BE2C (cell line): Measurements from ENCODE around the gene GOLGA3.
"Not testable (repeated sequence)": the region's sequence is repeated elsewhere in the genome, so short reads cannot be mapped to it uniquely, and the experiment has no call there.

ENCODE experiments used
- DNase-seq: peaks from one replicate; pipeline ENCODE4 v3.0.0-alpha.2; 2020
- H3K27me3 ChIP-seq: fragments of 250-450 bp; sonication (Bioruptor Pico); 2 replicates; pipeline ENCODE4 v1.5.1; 2020; ENCODE audit warnings: mild to moderate bottlenecking
- H3K36me3 ChIP-seq: fragments of 250-450 bp; sonication (Bioruptor Pico); 2 replicates; pipeline ENCODE4 v1.5.1; 2020; ENCODE audit warnings: mild to moderate bottlenecking
- H3K4me1 ChIP-seq: fragments of 250-450 bp; sonication (Bioruptor Pico); 2 replicates; pipeline ENCODE4 v1.5.1; 2020
- H3K4me3 ChIP-seq: 2 replicates; pipeline ENCODE4 v1.5.1; 2011; ENCODE audit warnings: low read depth, low read length
- H3K9me3 ChIP-seq: fragments of 250-450 bp; sonication (Bioruptor Pico); 2 replicates; pipeline ENCODE4 v1.5.1; 2020
- TF ChIP-seq, protein P1 (sequence below): IDR thresholded peaks from 2 replicates; pipeline ENCODE4 v1.5.1; 2012; ENCODE audit warnings: mild to moderate bottlenecking, low read depth, low read length

The GOLGA3 gene

DNA sequence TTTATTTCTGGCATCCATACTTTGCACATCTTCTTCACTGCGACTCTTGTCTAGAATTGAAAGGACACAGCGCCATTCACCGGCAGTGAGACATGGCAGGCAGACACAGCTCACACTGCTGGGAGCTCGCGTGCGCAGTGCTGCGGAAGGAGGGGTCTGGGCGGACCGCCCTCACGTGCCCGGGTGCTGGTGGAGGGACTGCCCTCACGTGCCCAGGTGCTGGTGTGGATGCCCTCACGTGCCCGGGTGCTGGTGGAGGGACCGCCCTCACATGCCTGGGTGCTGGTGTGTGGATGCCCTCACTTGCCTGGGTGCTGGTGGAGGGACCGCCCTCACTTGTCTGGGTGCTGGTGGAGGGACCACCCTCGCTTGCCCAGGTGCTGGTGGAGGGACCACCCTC lies 27.9 kb upstream of the GOLGA3 start:
- peaks cover 54% of the 10 kb centered on the region for H3K36me3 ChIP-seq
- H3K9me3 ChIP-seq = no peaks in the 10 kb centered on the region
- H3K4me1 ChIP-seq = no peaks in the 10 kb centered on the region
- no peak overlapping the region for H3K4me3 ChIP-seq
- no peaks in the 10 kb centered on the region for H3K27me3 ChIP-seq
- DNase-seq = no peak
- TF ChIP-seq, protein P1, sequence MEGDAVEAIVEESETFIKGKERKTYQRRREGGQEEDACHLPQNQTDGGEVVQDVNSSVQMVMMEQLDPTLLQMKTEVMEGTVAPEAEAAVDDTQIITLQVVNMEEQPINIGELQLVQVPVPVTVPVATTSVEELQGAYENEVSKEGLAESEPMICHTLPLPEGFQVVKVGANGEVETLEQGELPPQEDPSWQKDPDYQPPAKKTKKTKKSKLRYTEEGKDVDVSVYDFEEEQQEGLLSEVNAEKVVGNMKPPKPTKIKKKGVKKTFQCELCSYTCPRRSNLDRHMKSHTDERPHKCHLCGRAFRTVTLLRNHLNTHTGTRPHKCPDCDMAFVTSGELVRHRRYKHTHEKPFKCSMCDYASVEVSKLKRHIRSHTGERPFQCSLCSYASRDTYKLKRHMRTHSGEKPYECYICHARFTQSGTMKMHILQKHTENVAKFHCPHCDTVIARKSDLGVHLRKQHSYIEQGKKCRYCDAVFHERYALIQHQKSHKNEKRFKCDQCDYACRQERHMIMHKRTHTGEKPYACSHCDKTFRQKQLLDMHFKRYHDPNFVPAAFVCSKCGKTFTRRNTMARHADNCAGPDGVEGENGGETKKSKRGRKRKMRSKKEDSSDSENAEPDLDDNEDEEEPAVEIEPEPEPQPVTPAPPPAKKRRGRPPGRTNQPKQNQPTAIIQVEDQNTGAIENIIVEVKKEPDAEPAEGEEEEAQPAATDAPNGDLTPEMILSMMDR = no peak

DNA sequence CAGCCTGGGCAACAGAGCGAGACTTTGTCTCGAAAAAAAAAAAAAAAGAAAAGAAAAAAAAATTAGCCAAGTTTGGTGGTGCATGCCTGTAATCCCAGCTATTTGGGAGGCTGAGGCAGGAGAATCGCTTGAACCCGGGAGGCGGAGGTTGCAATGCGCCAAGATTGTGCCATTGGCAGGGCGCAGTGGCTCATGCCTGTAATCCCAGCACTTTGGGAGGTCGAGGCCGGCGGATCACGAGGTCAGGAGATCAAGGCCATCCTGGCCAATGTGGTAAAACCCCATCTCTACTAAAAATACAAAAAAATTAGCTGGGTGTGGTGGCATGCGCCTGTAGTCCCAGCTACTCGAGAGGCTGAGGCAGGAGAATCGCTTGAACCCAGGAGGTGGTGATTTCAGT lies 26.5 kb upstream of the GOLGA3 start:
- not testable (repeated sequence) for H3K4me3 ChIP-seq, H3K4me1 ChIP-seq, H3K9me3 ChIP-seq, DNase-seq, H3K27me3 ChIP-seq
- H3K36me3 ChIP-seq = peaks cover 55% of the 10 kb centered on the region

DNA sequence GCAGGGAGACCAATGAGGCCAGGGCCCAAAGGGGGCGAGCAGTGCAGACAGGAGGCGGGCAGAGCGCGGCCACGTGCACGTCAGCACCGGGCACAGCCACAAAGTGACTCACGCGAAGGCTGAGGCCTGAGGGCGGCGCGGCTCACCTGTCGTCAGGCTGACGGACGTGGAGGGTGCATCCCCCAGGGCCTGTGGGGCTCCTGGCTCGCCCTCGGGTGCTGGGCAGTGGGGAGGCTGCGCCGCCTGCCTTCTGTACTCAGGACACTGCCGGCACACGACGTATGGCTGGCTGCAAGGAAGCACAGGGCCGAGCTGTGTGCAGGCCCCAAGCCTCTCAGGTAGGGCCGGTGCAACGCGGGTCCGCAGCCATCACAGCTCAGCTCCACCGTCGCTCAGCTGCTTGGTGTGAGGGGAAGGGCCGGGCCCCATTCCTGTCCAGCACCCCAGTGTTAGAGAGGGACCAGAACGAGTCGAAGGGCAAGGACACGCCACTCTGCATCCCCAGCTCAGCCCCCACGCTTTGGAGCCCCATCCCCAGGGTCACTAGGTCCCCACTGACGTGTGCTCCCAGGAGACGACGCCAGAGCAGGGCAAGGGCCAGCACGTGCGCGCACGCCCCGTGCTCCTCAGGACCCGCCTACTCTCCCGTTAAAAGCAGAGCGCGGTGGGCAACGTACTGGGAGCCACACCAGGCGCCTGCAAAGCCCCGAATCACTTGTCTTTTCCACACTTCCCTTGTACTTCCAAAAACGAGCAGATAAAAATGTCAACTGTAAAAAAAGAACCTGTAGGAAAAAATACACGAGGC lies 24.8 kb upstream of the GOLGA3 start:
- Histone ChIP-seq H3K4me1 (no peaks in the 10 kb centered on the region), H3K27me3 (no peaks in the 10 kb centered on the region), H3K9me3 (no peaks in the 10 kb centered on the region), H3K36me3 (peaks cover 52% of the 10 kb centered on the region), H3K4me3 (no peak overlapping the region)
- no peak for DNase-seq
- TF ChIP-seq, protein P1 = no peak

DNA sequence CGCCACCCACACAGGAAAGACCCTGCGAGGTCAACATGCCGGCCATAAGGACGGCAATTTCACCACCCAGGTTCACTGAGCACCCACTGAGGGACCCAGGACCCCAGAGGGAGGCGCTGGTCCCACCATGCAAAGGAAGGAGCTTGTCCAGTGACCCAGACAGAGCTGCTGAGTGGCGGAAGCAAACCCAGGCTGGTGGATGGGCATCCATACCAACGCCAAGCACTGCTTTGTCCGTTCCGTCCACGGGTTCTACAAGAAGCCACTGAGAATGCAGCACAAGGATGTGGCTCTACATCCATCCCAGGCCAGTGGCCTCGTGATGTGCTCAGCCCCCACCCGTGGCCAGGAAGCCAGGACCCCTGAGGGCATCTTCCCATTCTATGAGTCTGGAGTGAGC lies 23.8 kb upstream of the GOLGA3 start:
- DNase-seq = no peak
- no peaks in the 10 kb centered on the region for H3K9me3 ChIP-seq
- H3K4me3 ChIP-seq = no peak overlapping the region
- H3K27me3 ChIP-seq = no peaks in the 10 kb centered on the region
- peaks cover 47% of the 10 kb centered on the region for H3K36me3 ChIP-seq
- TF ChIP-seq, protein P1 = no peak
- H3K4me1 ChIP-seq = no peaks in the 10 kb centered on the region

DNA sequence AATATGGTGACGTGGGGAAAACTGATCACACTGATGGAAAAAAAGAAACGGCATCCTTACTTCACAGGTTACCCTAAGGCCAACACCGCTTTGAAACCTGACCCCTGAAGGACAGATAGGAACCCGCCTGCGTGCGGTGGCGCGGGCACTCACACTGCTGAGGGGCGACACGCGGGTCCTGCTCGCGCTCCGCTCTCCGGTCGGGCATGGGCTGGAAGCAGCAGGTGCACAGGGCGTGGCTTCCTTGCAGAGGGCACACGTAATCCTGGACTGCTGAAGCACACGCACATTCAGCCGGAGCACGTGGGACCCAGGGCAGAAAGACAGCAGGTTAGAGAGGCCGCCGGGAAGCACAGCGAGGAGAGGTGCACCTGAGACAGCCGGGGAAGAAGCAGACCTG lies 22.8 kb upstream of the GOLGA3 start:
- no peak for DNase-seq
- H3K4me1 ChIP-seq = no peaks in the 10 kb centered on the region
- no peaks in the 10 kb centered on the region for H3K27me3 ChIP-seq
- H3K9me3 ChIP-seq = no peaks in the 10 kb centered on the region
- H3K36me3 ChIP-seq = peaks cover 52% of the 10 kb centered on the region
- no peak overlapping the region for H3K4me3 ChIP-seq
- TF ChIP-seq, protein P1 = no peak

DNA sequence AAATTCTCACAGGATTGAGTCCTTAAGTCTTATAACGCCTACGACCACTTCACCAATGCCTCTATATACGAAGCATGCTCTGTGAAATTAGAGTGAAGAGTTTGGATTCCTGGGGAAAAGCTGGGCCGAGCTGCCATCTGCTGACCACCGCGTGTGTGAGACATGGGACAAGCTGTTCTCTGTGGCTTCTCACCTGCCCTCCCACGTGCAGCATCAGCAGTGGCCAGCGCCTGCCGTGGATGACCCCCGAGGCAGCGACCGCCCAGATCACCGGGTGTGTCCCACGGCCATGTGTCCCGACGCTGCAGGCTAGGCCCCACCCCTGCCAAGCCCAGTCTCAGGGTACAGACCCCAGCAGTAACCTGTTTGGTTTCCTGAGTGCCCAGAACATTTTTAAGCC lies 21.6 kb upstream of the GOLGA3 start:
- Histone ChIP-seq H3K36me3 (peaks cover 49% of the 10 kb centered on the region), H3K9me3 (no peaks in the 10 kb centered on the region), H3K4me1 (no peaks in the 10 kb centered on the region), H3K4me3 (no peak overlapping the region), H3K27me3 (no peaks in the 10 kb centered on the region)
- TF ChIP-seq, protein P1 = no peak
- DNase-seq = no peak
